GM10847 (cell line): ENCODE measurements around the gene IGFBP4.

Source experiments
- POLR2A ChIP-seq: IDR thresholded peaks from 2 replicates; pipeline ENCODE4 v1.6.1; 2011; ENCODE audit not compliant: insufficient read length; ENCODE audit errors: extremely low read depth

Gene IGFBP4

DNA sequence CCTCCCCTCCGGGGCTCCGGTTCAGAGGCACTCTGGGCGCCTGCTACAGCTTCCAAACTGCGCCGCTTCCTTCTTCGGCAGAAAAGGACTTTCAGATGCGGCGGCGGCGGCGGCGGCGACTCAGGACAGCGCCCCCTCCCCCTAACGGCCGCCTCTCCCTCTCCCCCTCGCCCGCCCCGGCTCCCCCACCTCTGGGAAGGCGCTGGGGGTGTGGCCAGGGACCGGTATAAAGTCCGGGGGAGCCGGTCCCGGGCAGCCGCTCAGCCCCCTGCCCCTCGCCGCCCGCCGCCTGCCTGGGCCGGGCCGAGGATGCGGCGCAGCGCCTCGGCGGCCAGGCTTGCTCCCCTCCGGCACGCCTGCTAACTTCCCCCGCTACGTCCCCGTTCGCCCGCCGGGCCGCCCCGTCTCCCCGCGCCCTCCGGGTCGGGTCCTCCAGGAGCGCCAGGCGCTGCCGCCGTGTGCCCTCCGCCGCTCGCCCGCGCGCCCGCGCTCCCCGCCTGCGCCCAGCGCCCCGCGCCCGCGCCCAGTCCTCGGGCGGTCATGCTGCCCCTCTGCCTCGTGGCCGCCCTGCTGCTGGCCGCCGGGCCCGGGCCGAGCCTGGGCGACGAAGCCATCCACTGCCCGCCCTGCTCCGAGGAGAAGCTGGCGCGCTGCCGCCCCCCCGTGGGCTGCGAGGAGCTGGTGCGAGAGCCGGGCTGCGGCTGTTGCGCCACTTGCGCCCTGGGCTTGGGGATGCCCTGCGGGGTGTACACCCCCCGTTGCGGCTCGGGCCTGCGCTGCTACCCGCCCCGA, at the start of gene IGFBP4:
Gene IGFBP4 (plus strand): TSS at position 255 of the 792 bp plus-strand sequence. CDS start 286 bp downstream, at position 541.
- TF ChIP-seq POLR2A: no peak

DNA sequence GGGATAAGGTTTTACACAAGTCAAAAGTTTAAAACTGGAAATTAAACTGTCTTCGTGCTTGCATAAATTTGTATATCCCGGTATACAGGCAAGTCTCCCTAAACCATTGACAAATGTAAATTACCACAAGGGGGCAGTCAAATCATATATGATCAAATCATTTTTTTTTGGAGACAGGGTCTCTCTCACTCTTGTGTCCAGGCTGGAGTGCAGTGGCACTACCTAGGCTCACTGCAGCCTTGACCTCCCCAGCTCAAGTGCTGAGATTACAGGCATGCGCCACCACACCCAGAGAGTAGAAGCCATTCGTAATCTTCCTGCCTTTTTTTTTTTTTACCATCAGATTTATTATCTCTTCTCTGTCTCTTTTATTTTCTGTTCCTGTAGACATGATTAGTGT, 44.1 kb upstream of the IGFBP4 start:
- no peak for TF ChIP-seq POLR2A

DNA sequence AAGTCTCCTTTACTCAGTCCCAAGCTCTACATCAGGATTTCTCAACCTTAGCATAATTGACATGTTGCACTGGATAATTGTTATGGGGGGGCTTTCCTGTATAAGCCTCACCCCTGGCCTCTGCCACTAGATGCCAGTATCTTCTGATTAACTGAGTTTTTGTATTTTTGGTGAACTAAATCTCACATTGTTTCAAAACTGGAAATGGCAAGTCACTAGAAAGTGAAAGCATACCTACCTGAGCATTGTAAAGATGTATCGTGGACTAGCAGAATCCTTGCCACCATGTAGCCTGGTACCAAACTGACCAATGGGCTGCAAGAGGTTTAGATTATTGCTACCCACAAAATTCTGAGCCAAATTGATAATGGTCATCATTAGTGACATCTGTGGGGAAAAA, 40.6 kb upstream of the IGFBP4 start:
- no peak for TF ChIP-seq POLR2A

DNA sequence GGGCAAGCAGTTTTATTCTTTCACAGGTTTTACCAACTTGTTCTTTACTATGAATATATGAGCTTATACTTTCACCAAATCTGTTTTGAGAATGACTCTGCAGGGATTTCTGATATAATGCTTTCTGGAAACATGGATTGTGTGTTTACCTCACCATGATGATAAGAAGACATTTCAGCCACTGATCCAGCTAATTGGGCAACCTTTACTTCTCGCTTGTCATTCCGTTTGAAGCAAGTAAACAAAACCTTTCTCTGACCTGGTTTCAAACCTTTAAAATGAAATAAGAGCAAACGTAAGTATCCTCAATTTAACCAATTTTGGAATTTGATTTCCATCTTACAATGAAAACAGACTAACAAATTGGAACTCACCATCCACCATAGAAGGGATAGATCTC, 39.2 kb upstream of the IGFBP4 start:
- no peak for TF ChIP-seq POLR2A

DNA sequence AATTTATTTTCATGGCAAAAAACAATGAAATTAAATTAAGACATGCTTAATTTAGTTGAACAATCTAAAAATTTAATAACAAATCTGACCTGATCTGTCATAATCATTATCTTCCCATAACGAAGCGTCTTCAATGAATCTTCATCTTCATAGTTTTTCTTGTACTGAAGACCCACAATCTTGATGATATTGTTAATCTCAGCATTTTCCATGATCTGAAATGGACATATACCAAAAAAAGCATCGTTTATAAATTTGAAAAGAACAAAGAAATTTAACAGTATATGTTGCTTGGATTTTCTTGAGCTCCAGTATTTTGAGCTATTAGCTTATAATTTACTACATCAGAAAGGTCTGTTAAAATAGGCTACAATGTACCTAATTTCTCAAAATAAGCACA, 35.8 kb upstream of the IGFBP4 start:
- no peak for TF ChIP-seq POLR2A

DNA sequence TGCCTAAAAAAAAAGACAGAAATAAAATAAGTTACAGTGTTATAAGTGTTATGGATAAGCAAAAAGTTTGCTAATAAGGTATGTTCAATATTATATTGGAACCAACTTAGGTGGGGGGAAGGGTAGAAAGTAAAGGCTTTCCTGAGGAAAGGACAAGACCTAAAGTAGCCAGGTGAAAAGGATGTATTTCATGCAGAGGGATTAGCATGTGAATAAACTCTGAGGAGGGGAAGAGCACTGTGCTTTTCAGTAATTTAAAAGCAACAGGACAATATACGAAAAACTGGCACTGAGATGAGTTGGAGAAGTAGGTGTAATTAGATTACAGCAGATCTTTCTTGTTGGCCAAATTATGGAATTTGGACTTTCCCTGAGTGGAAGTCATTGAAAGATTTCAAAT, 33.2 kb upstream of the IGFBP4 start:
- TF ChIP-seq POLR2A: no peak

DNA sequence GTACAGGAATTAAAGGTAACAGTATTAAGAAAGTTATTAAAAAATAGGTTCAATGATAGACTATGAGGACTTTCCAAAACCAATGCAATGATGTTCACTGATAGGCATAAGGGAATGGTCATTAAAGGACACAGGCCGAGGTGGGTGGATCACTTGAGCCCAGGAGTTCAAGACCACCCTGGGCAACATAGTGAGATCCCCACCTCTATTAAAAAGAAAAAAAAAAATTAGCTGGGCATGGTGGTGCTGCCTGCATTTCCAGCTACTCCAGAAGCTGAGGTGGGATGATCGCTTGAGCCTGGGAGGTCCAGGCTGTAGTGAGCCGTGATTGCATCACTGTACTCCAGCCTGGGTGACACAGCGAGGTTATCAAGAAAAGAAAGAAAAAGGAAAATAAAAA, 31.4 kb upstream of the IGFBP4 start:
- TF ChIP-seq POLR2A: no peak

DNA sequence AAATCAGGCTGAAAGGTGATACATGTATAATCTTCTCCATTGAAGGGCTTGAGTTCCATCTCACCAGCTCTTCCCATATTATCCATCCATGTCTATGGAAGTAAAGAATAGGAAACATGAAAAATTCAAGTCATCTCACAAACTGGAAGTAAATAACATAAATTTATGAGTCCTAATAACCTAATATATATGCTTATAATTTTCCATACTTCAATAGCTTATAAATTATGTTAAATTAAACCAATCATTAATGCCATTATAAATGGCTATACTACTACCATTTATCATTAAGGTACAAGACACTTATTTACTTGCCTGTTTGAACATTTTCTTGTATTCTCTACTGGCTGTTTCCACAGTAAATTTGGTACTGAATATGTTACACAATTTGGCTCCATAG, 30.4 kb upstream of the IGFBP4 start:
- TF ChIP-seq POLR2A: no peak

DNA sequence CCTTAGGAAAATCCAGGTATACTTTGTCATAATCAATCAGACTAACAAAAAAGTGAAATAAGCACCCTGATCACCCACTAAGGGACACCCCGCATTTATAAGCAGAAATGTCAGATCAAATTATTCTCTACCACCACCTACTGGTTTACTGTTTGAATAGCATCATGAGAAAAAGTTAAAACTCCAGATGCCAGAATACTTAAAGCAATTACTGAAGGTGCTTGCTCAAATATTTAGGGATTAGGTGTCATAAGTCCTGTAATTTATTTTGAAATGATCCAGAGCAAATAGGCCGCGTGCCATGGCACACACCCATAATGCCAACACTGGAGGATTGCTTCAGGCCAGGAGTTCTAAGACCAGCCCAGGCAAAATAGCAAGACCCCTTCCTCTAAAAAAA, 27.9 kb upstream of the IGFBP4 start:
- no peak for TF ChIP-seq POLR2A

DNA sequence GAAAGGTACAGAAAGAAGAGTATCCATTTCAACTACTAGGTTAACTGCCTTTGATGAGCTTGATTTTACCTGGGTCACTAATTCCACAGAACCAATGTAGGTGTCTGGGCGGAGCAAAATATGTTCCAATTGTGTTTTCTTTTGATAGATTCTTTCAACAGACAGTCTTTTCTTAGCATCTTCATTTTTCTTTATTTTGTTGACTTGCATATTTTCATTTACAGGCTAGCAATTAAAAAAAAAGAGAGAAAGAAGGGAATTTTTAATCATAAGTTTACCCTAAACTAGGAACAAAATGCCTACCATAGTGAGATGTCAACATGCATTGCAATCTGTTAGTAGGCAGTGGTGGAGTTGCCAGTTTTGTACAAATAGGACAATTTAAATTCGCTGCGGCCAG, 26.6 kb upstream of the IGFBP4 start:
- TF ChIP-seq POLR2A: no peak

DNA sequence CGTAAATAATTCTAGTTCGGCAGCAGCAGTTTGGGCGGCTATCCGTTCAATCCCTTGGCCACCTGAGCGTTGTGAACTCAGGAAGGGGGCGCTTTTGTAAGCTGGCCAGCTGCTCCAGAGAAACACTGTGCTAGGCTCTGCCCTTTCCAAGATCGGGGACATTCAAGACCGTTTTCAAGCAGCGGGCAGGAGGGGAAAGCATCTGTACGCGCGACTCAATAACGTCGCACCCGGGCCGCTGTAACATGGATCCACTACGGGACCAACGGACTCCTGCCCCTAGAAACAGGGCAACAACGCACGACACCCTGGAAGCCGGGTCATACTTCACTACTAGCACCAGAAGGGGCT, 26.0 kb upstream of the IGFBP4 start:
- TF ChIP-seq POLR2A: no peak

DNA sequence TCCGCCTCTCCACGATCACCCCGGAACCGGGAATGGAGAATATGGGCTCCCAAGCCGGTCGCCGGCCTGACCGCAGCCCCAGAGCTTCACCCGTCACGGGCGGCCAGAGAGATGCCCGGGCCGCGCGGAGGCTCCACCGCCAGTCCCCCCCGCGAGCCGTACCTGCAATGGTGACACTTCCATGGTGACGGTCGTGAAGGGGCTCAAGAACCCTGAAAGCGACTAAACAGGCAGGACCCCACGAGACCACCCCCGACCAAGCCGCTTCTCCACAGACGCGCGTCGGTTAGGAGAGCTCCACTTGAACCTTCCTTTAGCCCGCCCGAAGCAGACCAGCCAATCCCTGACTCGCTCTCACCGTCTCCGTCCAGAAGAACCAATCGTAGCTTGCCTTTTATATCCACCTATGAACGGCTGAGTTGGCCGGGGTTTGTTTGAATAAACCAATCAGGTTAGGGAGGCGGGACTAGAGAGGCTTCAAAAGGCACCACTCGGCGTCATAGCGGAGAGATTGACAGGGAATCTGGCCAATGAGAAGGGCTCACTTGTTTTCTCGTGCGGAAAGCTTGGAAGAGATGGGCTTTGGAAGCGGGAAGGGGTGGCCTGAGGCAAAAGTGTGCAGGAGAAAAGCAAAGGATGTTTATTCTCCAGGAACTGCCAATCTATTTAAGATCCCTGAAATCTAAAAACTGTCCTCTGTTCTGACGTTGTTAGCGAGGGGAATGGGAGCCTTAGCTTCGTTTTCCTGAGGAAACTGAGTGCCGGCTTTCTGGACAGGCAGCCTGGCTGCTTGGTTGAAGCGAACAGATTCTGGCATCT, 25.4 kb upstream of the IGFBP4 start, which contains the start of gene TOP2A:
Gene TOP2A (minus strand): TSS at position 288 of the 819 bp plus-strand sequence. CDS start 105 bp downstream, at position 183.
- peak; percentile 66 for TF ChIP-seq POLR2A

DNA sequence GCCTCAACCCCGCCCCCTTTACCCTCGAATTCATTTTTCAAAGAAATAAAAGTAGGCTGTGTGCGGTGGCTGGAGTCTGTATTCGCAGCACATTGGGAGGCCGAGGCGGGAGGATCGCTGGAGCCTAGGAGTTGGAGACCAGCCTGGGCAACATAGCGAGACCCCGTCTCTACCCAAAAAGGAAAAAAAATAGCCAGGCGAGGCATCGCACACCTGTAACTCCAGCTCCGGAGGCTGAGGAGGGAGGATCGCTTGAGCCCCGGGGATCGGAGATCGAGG, 24.9 kb upstream of the IGFBP4 start:
- TF ChIP-seq POLR2A: no peak

DNA sequence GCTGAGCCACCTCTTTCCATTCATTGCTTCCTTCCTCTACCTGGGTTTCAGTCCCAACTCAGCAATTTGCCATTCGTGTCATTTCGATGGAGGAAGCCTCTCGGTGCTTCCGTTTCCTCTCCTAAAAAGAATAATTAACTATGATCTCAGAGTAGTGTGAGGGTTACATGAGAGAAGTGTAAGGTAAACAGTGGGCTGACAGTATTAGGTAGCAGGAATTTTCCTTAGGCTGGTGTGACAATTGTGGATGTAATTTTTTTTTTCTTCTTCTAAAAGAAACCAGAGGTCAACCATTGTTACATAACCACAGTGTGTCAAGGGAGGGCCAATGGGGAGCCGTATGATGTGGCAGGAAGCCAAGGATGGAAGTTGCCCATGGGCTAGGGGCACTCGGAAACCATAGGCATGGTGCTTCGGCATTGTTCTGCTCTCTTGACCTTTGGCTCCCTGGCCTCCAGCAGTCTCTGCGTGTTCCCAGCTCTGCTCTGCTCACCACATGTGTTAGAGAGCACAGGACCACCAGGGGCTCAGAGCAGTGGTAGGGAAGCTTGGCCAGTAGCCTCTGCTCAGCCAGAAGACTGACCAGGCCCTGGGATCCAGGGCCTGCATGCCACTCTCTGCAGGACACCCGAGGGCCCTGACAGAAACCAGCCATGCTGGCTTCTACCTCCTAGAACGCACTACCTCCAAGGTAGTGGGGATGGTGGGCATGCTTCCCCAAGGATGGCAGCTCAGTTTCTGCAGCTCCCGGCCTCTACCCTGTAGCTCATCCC, 23.5 kb upstream of the IGFBP4 start:
- TF ChIP-seq POLR2A: no peak

DNA sequence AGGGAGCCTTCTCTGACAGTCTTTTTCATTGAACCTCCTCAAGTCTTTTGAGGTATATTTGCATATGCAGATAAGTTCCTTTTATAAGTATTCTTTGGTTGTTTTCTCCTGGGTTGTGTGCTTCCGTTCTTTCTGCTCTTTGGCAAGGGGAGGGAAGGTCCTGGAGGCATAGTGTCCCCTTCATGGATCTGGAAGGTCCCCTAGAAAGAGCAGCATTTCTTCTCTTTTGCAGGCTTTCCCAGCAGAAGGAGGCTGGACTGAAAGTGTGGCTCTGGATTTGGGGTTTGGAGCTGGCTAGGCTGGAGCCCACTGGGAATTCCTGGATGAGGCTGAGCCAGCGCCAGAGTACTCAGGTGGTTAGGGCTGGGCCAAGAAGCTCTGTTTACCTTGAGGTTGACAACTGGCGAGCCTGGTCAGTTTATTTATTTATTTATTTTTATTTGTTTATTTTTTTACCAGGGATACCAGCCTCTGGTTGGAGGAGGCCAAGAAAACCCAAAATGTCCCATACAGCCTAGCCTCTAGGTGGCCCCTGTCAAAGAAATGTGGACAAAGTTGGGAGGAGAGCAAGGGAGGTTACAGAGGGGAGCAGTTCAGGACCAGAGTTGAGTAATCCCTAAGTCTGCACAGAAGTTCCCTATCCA, 20.1 kb upstream of the IGFBP4 start:
- no peak for TF ChIP-seq POLR2A
